Caco-2 (cell line): ENCODE measurements around the gene KRTAP5-3. TPM values are rescaled to one million over a fixed set of nuclear protein-coding genes. Genes with fewer than 3 reads are reported as not detected.

Experiments used
- total RNA-seq: library from RNA; stranded (reverse); gene quantifications from 2 replicates; pipeline ENCODE4 v1.2.3, GENCODE V29; 2022

The KRTAP5-3 gene
- total RNA-seq, 1 experiment from 2014 or later, result not detected

Other genes with a start within 250 kb of the KRTAP5-3 start
- gene BRSK2, start 218.5 kb downstream of the KRTAP5-3 start, total RNA-seq, result 32.8 and 35.9 TPM in 2 replicates
- 29.6 and 32.7 TPM in 2 replicates for gene MOB2, start 121.7 kb downstream of the KRTAP5-3 start, total RNA-seq
- gene DUSP8, start 36.2 kb downstream of the KRTAP5-3 start, total RNA-seq, result 7.7 and 12.1 TPM in 2 replicates
- gene KRTAP5-1, start 23.2 kb downstream of the KRTAP5-3 start, total RNA-seq, result not detected in 2 replicates
- not detected in 2 replicates for gene KRTAP5-2, start 10.2 kb downstream of the KRTAP5-3 start, total RNA-seq
- not detected in 2 replicates for gene KRTAP5-4, start 13.7 kb upstream of the KRTAP5-3 start, total RNA-seq
- not detected in 2 replicates for gene KRTAP5-5, start 21.3 kb upstream of the KRTAP5-3 start, total RNA-seq
- not detected in 2 replicates for gene KRTAP5-6, start 88.7 kb upstream of the KRTAP5-3 start, total RNA-seq
- 1.3 and 2.7 TPM in 2 replicates for gene IFITM10, start 142.1 kb upstream of the KRTAP5-3 start, total RNA-seq
- gene CTSD, start 155.5 kb upstream of the KRTAP5-3 start, total RNA-seq, result 328 and 335 TPM in 2 replicates
- gene SYT8, start 226.5 kb upstream of the KRTAP5-3 start, total RNA-seq, result 11.3 and 14.9 TPM in 2 replicates
- gene TNNI2, start 230.5 kb upstream of the KRTAP5-3 start, total RNA-seq, result 5.7 and 8.6 TPM in 2 replicates
- 1.5 TPM in 1 of 2 replicates, not detected in the other for gene LSP1, start 244.6 kb upstream of the KRTAP5-3 start, total RNA-seq